ENCODE results near the gene PRELID2. TPM values are rescaled to one million over a fixed set of nuclear protein-coding genes. Genes with fewer than 3 reads are reported as not detected.
"Not testable (repeated sequence)": the region's sequence is repeated elsewhere in the genome, so short reads cannot be mapped to it uniquely, and the experiment has no call there.

Gene PRELID2
- total RNA-seq, 1 donor from 2014 or later = 10.2 TPM

- H3K27ac ChIP-seq = no peak overlapping the region
- ATAC-seq (no peak), DNase-seq (no peak)
- no peaks in the 10 kb centered on the region for H3K27me3 ChIP-seq (ENCODE audit: low read depth)
- H3K4me1 ChIP-seq = no peaks in the 10 kb centered on the region
- H3K36me3 ChIP-seq = no peaks in the 10 kb centered on the region
- intact Hi-C loops (cut with DNase I) = no loop called here
- H3K4me3 ChIP-seq = no peak overlapping the region
- no peaks in the 10 kb centered on the region for H3K9me3 ChIP-seq
- no peak for TF ChIP-seq CTCF (IDR thresholded peaks at IDR 0.05)
Measured at GRCh38 chr5:145803112-145804004, 31.8 kb downstream of the PRELID2 start.

GRCh38 chr5:145801195-145801594, 33.9 kb downstream of the PRELID2 start:
- Histone ChIP-seq H3K9me3 (no peaks in the 10 kb centered on the region), H3K36me3 (no peaks in the 10 kb centered on the region), H3K27me3 (ENCODE audit: low read depth) (no peaks in the 10 kb centered on the region), H3K4me3 (no peak overlapping the region), H3K4me1 (no peaks in the 10 kb centered on the region), H3K27ac (no peak overlapping the region)
- no peak for TF ChIP-seq CTCF (IDR thresholded peaks at IDR 0.05)
- ATAC-seq (no peak), DNase-seq (no peak)
- intact Hi-C loops (cut with DNase I) = no loop called here

GRCh38 chr5:145800181-145800580, 35.0 kb downstream of the PRELID2 start:
- H3K4me1 ChIP-seq = no peaks in the 10 kb centered on the region
- DNase-seq (no peak), ATAC-seq (no peak)

GRCh38 chr5:145798503-145798902, 36.6 kb downstream of the PRELID2 start:
- intact Hi-C loops (cut with DNase I); ATAC-seq; DNase-seq; H3K4me1 ChIP-seq; H3K27me3 ChIP-seq (ENCODE audit: low read depth); H3K36me3 ChIP-seq; H3K9me3 ChIP-seq; H3K4me3 ChIP-seq; H3K27ac ChIP-seq: not testable (repeated sequence)

More at GRCh38 chr5:145800181-145800580, 35.0 kb downstream of the PRELID2 start:
- no peaks in the 10 kb centered on the region for H3K36me3 ChIP-seq
- no peak overlapping the region for H3K4me3 ChIP-seq
- no peak for TF ChIP-seq CTCF (IDR thresholded peaks at IDR 0.05)
- H3K27ac ChIP-seq = no peak overlapping the region
- intact Hi-C loops (cut with DNase I) = no loop called here
- H3K27me3 ChIP-seq (ENCODE audit: low read depth) = no peaks in the 10 kb centered on the region
- no peaks in the 10 kb centered on the region for H3K9me3 ChIP-seq

GRCh38 chr5:145797336-145797735, 37.8 kb downstream of the PRELID2 start:
- intact Hi-C loops (cut with DNase I) = no loop called here
- Histone ChIP-seq H3K27me3 (ENCODE audit: low read depth) (no peaks in the 10 kb centered on the region), H3K4me1 (no peaks in the 10 kb centered on the region), H3K9me3 (no peaks in the 10 kb centered on the region), H3K27ac (no peak overlapping the region), H3K4me3 (no peak overlapping the region), H3K36me3 (no peaks in the 10 kb centered on the region)
- no peak for DNase-seq
- no peak for ATAC-seq
- TF ChIP-seq CTCF (IDR thresholded peaks at IDR 0.05) = no peak

- H3K9me3 ChIP-seq = no peaks in the 10 kb centered on the region
- no peak overlapping the region for H3K4me3 ChIP-seq
- H3K27ac ChIP-seq = no peak overlapping the region
- DNase-seq (no peak), ATAC-seq (no peak)
- intact Hi-C loops (cut with DNase I) = no loop called here
- H3K27me3 ChIP-seq (ENCODE audit: low read depth) = no peaks in the 10 kb centered on the region
- no peaks in the 10 kb centered on the region for H3K36me3 ChIP-seq
- H3K4me1 ChIP-seq = no peaks in the 10 kb centered on the region
- TF ChIP-seq CTCF (IDR thresholded peaks at IDR 0.05) = no peak
Measured at GRCh38 chr5:145796318-145796717, 38.8 kb downstream of the PRELID2 start.

All from lower lobe of right lung (tissue), 2 donors.